ENCODE results near the gene IFNA14.
"Not testable (repeated sequence)": the region's sequence is repeated elsewhere in the genome, so short reads cannot be mapped to it uniquely, and the experiment has no call there.

GRCh38 chr9:21202105-21202504 is 37.7 kb downstream of the IFNA14 start, which contains the start of gene IFNA7:
- TF ChIP-seq, protein P1, sequence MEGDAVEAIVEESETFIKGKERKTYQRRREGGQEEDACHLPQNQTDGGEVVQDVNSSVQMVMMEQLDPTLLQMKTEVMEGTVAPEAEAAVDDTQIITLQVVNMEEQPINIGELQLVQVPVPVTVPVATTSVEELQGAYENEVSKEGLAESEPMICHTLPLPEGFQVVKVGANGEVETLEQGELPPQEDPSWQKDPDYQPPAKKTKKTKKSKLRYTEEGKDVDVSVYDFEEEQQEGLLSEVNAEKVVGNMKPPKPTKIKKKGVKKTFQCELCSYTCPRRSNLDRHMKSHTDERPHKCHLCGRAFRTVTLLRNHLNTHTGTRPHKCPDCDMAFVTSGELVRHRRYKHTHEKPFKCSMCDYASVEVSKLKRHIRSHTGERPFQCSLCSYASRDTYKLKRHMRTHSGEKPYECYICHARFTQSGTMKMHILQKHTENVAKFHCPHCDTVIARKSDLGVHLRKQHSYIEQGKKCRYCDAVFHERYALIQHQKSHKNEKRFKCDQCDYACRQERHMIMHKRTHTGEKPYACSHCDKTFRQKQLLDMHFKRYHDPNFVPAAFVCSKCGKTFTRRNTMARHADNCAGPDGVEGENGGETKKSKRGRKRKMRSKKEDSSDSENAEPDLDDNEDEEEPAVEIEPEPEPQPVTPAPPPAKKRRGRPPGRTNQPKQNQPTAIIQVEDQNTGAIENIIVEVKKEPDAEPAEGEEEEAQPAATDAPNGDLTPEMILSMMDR (IDR thresholded peaks at IDR 0.05): not testable (repeated sequence)
- TF ChIP-seq POLR2AphosphoS5 (IDR thresholded peaks at IDR 0.05; ENCODE audit: insufficient read depth in 1 of 2, low read depth in 1 of 2): not testable (repeated sequence)
